NCI-H524 (cell line): Measurements from ENCODE around the gene TBATA.
"Not testable (repeated sequence)": the region's sequence is repeated elsewhere in the genome, so short reads cannot be mapped to it uniquely, and the experiment has no call there.

Source experiments
- DNase-seq, 2 experiments: peaks; one replicate each; lab custom pipeline; 2025; lab: John Stamatoyannopoulos, UW

TBATA gene

GRCh38 chr10:70779088-70779487 is 6.1 kb downstream of the TBATA start:
- DNase-seq: no peak

GRCh38 chr10:70778267-70778924 is 6.8 kb downstream of the TBATA start:
- DNase-seq: no peak

GRCh38 chr10:70777063-70777875 is 7.9 kb downstream of the TBATA start:
- DNase-seq: no peak

DNA sequence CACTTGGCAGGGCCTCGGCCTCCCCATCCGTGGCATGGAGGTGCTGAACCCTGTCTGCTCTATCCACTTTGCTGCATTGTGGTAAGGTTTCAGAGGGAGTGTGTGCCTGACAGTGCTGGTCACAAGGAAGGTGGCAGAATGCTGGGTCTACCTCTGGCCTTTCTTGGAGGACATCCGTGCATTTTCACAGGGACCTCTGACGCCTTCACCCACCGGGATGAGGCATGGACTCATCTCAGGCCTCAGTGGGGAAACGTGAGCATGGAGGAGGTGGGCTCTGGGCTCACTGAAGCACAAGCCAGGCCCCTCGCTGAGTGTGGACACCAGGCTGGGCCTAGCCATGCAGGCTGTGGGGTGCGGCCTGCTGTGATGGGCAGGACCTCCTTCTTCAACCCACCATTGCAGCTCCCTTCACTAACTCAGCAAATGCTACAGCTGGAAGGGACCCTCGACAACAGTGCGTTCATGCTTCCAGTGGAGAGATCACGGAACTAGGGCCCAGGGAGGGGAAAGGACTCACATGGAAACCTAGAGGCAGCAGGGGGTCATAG is 8.6 kb downstream of the TBATA start:
- DNase-seq: no peak

DNA sequence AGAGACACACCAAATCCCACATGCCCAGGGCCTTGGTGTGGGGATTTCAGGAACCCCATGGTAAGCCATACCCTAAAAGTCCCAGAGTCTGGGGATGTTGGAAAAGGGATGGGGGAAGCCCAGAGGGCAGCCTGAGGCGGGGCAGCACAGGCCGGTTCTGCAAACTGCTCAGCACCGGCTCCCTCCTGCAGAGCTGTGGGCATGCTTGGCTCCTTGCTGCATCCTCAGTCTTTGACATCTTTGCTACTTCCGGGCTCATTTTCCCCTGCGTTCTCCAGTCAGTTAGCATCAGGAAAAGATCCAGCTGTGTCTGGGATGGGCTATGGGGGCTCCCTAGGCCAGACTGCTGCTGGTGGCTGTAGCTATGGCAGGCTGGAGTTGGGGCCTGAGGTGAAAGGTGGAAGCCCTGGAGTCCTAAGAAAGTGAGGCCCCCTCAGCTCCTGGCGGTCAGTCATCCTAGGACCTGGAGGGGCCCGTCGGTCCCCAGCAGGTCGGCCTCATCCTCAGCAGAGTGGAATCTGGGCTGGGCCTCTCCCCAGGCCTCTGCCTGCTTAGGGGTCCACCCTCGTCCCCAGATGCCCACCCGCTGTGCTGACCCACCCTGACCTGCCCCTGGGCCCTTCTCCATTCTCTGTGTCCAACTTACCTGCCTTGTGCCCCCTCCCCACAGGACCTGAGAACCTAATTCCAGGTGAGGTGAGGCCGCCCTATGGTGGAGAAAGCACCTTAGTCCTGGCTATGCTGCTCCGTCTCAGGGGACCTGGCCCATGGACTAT is 9.3 kb downstream of the TBATA start:
- DNase-seq: no peak

GRCh38 chr10:70774810-70775678 is 10.1 kb downstream of the TBATA start:
- no peak for DNase-seq

GRCh38 chr10:70773965-70774809 is 11.0 kb downstream of the TBATA start:
- DNase-seq: no peak

- DNase-seq: no peak
Measured at GRCh38 chr10:70773461-70773860, 11.7 kb downstream of the TBATA start.

GRCh38 chr10:70772627-70773026 is 12.6 kb downstream of the TBATA start:
- no peak for DNase-seq

GRCh38 chr10:70771311-70772194 is 13.6 kb downstream of the TBATA start:
- no peak for DNase-seq

GRCh38 chr10:70770516-70770915 is 14.7 kb downstream of the TBATA start:
- DNase-seq: not testable (repeated sequence)

DNA sequence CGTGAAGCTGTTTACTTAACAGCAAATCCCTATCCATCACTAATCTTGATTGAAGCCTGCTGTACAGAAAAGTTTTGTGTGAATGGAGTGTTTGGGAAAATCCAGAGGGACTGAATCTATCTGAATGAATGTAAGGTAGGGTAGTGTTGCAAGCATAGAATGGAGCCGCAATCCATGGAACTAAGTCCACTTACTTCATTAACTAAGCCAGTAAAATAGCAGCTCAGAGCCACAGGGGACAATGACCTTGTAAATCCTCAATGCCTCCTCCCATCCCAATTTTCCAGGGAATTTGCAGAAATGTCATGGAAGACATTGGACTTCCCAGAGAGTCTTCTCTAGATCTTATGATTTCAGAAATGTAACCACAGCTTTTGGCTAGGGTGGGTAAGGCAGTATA is 15.2 kb downstream of the TBATA start:
- no peak for DNase-seq

DNA sequence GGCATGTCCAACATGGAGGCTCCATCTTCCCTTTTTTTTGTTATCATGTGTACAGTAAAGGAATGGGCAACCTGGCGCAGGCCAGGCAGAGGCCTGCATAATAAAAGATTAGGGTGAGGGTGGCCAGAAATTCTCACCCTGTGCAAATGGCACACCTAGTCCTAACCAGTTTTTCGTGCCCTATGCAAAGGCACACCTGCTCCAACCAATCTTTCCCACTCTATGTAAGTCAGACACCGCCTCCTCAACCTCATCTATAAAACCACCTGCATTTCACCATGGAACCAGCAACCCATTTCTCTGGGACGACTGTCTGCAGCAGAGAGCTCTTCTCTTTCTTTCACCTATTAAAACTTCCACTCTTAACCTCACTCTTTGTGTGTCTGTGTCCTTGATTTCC is 16.1 kb downstream of the TBATA start:
- no peak for DNase-seq

DNA sequence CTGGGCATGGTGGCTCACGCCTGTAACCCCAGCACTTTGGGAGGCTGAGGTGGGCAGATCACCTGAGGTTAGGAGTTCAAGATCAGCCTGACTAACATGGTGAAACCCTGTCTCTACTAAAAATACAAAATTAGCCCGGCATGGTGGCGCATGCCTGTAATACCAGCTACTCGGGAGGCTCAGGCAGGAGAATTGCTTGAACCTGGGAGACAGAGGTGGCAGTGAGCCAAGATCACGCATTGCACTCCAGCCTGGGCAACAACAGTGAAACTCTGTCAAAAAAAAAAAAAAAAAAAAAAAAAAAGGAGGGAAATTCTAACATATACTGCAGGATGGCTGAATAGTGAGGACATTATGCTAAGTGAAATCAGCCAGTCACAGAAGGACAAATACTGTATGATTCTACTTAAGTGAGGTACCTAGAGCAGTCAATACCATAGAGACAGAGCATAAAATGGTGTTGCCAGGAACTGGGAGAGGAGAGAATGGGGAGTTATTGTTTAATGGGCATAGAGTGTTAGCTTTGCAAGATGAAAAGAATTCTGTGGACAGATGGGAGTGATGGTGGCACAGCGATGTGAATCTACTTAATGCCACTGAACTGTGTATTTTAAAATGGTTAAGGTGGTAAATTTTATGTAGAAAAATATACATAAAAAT is 17.0 kb downstream of the TBATA start:
- not testable (repeated sequence) for DNase-seq

DNA sequence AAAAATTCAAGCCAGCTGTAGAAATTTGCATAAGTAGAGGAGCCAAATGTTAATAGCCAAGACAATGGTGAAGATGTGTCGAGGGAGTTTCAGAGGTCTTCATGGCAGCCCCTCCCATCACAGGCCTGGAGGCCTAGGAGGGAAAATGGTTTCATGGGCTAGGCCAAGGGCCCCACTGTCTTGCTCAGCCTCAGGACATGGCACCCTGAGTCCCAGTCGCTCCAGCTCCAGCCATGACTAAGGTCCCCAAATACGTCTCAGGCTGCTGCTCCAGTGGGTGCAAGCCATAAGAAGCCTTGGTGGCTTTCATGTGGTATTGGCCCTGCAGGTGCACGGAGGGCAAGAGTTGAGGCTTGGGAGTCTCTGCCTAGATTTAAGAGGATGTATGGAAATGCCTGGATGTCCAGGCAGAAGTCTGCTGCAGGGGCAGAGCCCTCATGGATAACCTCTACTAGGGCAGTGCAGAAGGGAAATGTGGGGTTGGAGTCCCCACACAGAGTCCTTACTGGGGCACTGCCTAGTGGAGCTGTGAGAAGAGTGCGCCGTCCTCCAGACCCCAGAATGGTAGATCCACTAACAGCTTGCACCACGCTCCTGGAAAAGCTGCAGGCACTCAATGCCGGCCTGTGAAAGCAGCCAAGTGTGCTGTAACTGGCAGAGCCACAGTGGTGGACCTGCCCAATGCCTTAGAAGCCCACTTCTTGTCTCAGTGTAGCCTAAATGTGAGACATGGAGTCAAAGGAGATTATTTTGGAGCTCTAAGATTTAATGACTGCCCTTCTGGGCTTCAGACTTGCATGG is 19.2 kb downstream of the TBATA start:
- DNase-seq: no peak

DNA sequence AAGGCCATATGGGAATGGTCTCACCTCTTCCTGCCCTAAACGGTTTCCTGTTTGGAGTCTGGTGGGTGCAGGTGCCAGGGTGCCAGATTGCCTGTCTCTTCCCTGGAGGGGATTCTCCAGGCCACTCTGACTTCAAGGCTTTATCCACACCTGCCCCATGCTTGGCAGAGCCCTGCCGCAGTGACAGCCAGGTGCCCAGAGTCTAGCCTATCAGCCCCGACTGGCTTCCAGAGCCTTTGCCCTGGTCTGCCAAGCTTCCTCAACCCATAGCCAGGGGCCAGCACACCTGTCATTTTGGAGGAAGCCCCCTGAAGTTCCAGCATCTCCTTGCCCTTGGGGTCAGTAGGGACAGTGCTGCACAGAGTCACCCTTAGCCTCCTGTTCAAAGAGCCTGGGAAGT is 21.6 kb downstream of the TBATA start:
- DNase-seq: no peak

- DNase-seq: no peak
Measured at GRCh38 chr10:70762441-70763175, 22.6 kb downstream of the TBATA start.
